Brain pericyte (primary cell): ENCODE measurements around the gene BAIAP2L1.

Experiments used
- DNase-seq: peaks from one replicate; pipeline ENCODE4 v3.0.0-alpha.2; 2012; ENCODE audit warnings: low read depth, low spot score

The BAIAP2L1 gene

GRCh38 chr7:98293746-98294145, 107.1 kb downstream of the BAIAP2L1 start:
- no peak for DNase-seq

GRCh38 chr7:98293265-98293664, 107.6 kb downstream of the BAIAP2L1 start:
- DNase-seq = no peak

GRCh38 chr7:98291717-98292116, 109.2 kb downstream of the BAIAP2L1 start:
- DNase-seq = no peak

GRCh38 chr7:98289333-98289875, 111.5 kb downstream of the BAIAP2L1 start:
- no peak for DNase-seq

GRCh38 chr7:98288064-98288823, 112.6 kb downstream of the BAIAP2L1 start:
- no peak for DNase-seq

- DNase-seq = no peak
Measured at GRCh38 chr7:98287486-98287959, 113.4 kb downstream of the BAIAP2L1 start.

- DNase-seq = no peak
Measured at GRCh38 chr7:98286701-98287485, 114.0 kb downstream of the BAIAP2L1 start.

- no peak for DNase-seq
Measured at GRCh38 chr7:98286093-98286539, 114.8 kb downstream of the BAIAP2L1 start.

GRCh38 chr7:98285157-98286092, 115.5 kb downstream of the BAIAP2L1 start:
- DNase-seq = no peak

GRCh38 chr7:98284335-98285036, 116.4 kb downstream of the BAIAP2L1 start:
- no peak for DNase-seq

- no peak for DNase-seq
Measured at GRCh38 chr7:98283887-98284222, 117.0 kb downstream of the BAIAP2L1 start.

- DNase-seq = no peak
Measured at GRCh38 chr7:98283127-98283886, 117.6 kb downstream of the BAIAP2L1 start.

- no peak for DNase-seq
Measured at GRCh38 chr7:98282703-98283102, 118.2 kb downstream of the BAIAP2L1 start.

- DNase-seq = no peak
Measured at GRCh38 chr7:98281757-98282606, 118.9 kb downstream of the BAIAP2L1 start.

GRCh38 chr7:98280791-98281756, 119.8 kb downstream of the BAIAP2L1 start, which contains the start of gene BRI3:
Gene BRI3, plus strand, starts transcription at chr7:98281686. Its CDS starts 110 bp downstream, at chr7:98281796.
- no peak for DNase-seq

GRCh38 chr7:98280296-98280695, 120.6 kb downstream of the BAIAP2L1 start:
- no peak for DNase-seq

- no peak for DNase-seq
Measured at GRCh38 chr7:98278936-98279335, 122.0 kb downstream of the BAIAP2L1 start.

GRCh38 chr7:98278408-98278807, 122.5 kb downstream of the BAIAP2L1 start:
- DNase-seq = no peak
